GM12878 (cell line): ENCODE data around the gene ADGRB2. TPM values are rescaled to one million over a fixed set of nuclear protein-coding genes. Genes with fewer than 3 reads are reported as not detected.

Source experiments
- ATAC-seq: fragments of 200-7000 bp; cut with Tn5 transposase; 3 replicates; pipeline ENCODE4 v1.9.1; 2020; ENCODE audit warnings: mild to moderate bottlenecking, moderate library complexity
- BruUV-seq: library from RNA; stranded (reverse); fragments of 400-500 nt; replicated peaks from 2 replicates; lab custom pipeline; 2021; lab: Mats Ljungman, UMichigan
- CTCF ChIA-PET: fragments of 300-600 bp; sonication (Branson Sonifier 250); formaldehyde crosslinking; extraction: SDS; loops from one replicate; lab custom pipeline; 2021; ENCODE audit warnings: inconsistent platforms; lab: Yijun Ruan, JAX
- POLR2A ChIA-PET: fragments of 350-600 bp; formaldehyde crosslinking; extraction: SDS; loops from one replicate; lab custom pipeline; 2021; ENCODE audit warnings: inconsistent platforms; lab: Charles Lee
- RAD21 ChIA-PET: fragments of 300-600 bp; sonication (Branson Sonifier 250); formaldehyde crosslinking; loops from one replicate; lab custom pipeline; 2023; ENCODE audit warnings: antibody characterized with exemption; ENCODE audit not compliant: unreplicated experiment; lab: Charles Lee
- SMC1A ChIA-PET: fragments of 300-600 bp; sonication (Branson Sonifier 250); formaldehyde crosslinking; loops from one replicate; lab custom pipeline; 2023; ENCODE audit not compliant: unreplicated experiment, uncharacterized antibody; lab: Charles Lee
- DNase-seq: peaks from one replicate; pipeline ENCODE4 v3.0.0-alpha.2; 2011; ENCODE audit warnings: low read depth, low spot score
- FAIRE-seq: peaks from 3 replicates; lab custom pipeline; 2011; peaks lifted over from hg19 to GRCh38; lab: Jason Lieb, UNC
- H2AFZ ChIP-seq: 2 replicates; pipeline ENCODE4 v1.6.0; 2011; ENCODE audit warnings: low read depth, low read length, control low read depth; ENCODE audit not compliant: control insufficient read depth
- H3K27ac ChIP-seq: 2 replicates; pipeline ENCODE4 v1.5.1; 2011; ENCODE audit warnings: control low read depth; ENCODE audit not compliant: control insufficient read depth, insufficient read depth
- H3K27me3 ChIP-seq, 2 experiments: replicated peaks in 1 of 2; 2 replicates each; pipeline versions ENCODE4 v1.6.0 to v1.6.1; 2011; ENCODE audit warnings: low read length in 1 of 2; ENCODE audit not compliant: control insufficient read depth in 2 of 2, insufficient read depth in 2 of 2
- H3K36me3 ChIP-seq, 2 experiments: 2 replicates each; pipeline ENCODE4 v1.5.1; 2011; ENCODE audit warnings: low read length in 1 of 2; ENCODE audit not compliant: control insufficient read depth in 2 of 2, insufficient read depth in 2 of 2
- H3K4me1 ChIP-seq: 2 replicates; pipeline ENCODE4 v1.6.1; 2011; ENCODE audit warnings: mild to moderate bottlenecking, low read length, moderate library complexity, mixed read lengths; ENCODE audit not compliant: control insufficient read depth, insufficient read depth
- H3K4me2 ChIP-seq: 2 replicates; pipeline ENCODE4 v1.6.0; 2011; ENCODE audit warnings: control low read depth; ENCODE audit not compliant: control insufficient read depth, insufficient read depth
- H3K4me3 ChIP-seq: fragments of 200-600 bp; sonication (generic); 2 replicates; pipeline ENCODE4 v1.5.1; 2016
- H3K79me2 ChIP-seq: 2 replicates; pipeline ENCODE4 v1.6.0; 2011; ENCODE audit warnings: low read length; ENCODE audit not compliant: control insufficient read depth, insufficient read depth
- H3K9ac ChIP-seq: 2 replicates; pipeline ENCODE4 v1.8.0; 2011; ENCODE audit warnings: low read length, control low read depth, mixed read lengths; ENCODE audit not compliant: control insufficient read depth, insufficient read depth
- H3K9me3 ChIP-seq: replicated peaks from 3 replicates; pipeline ENCODE4 v1.5.1; 2011; ENCODE audit warnings: mild to moderate bottlenecking, low read length; ENCODE audit not compliant: control insufficient read depth, insufficient read depth
- H4K20me1 ChIP-seq: 2 replicates; pipeline ENCODE4 v1.6.0; 2011; ENCODE audit not compliant: control insufficient read depth, insufficient read depth
- MTA3 ChIP-seq: IDR thresholded peaks from 2 replicates; pipeline ENCODE4 v1.6.1; 2012; ENCODE audit warnings: low read length, inconsistent platforms, borderline replicate concordance
- WGBS: methylation state at CpG from one replicate; pipeline ENCODE4 v1.1.6; 2016; ENCODE audit warnings: low lambda C conversion rate; ENCODE audit not compliant: insufficient replicate concordance, insufficient coverage; ENCODE audit errors: missing lambda C conversion rate; 5-methylcytosine and 5-hydroxymethylcytosine counted together
- in situ Hi-C: fragments of 300-500 bp; cut with MboI; formaldehyde crosslinking; loops from 9 replicates; pipeline ENCODE4 v1.14.3; 2018; ENCODE audit warnings: mixed read lengths
- intact Hi-C: fragments of 100-400 bp; cut with micrococcal nuclease; formaldehyde crosslinking; loops from one replicate; pipeline ENCODE4 v1.14.2; 2022; ENCODE audit not compliant: unreplicated experiment
- polyA plus RNA-seq, 11 experiments: library from polyadenylated mRNA; depleted of rRNA in 4 of 11; unstranded in 6 of 11; stranded (reverse) in 5 of 11; fragments of >200 nt; fragmentation: Nextera tagmentation in 4 of 11; fragmentation: Illumina TruSeq in 1 of 11; extraction: Ambion mirVana in 4 of 11; extraction: Trizol in 1 of 11; gene quantifications; 1 replicate in 1 of 11; 2 replicates in 10 of 11; pipeline versions ENCODE4 v1.2.1 to v1.2.3, GENCODE V29; 2011 to 2016; ENCODE audit warnings: inconsistent platforms in 2 of 11, missing spikeins in 2 of 11, low read depth in 1 of 11
- total RNA-seq, 4 experiments: library from RNA; depleted of rRNA in 3 of 4; stranded (reverse); fragments of >200 nt in 3 of 4; fragmentation: Illumina TruSeq in 1 of 4; extraction: Trizol in 1 of 4; gene quantifications; 2 replicates each; pipeline versions ENCODE4 v1.2.1 to v1.2.3, GENCODE V29; 2013 to 2021
- TF ChIP-seq, protein P1 (sequence below): IDR thresholded peaks from 2 replicates; pipeline ENCODE4 v1.6.1; 2012; ENCODE audit warnings: low read depth, low read length, improper control_type of control experiment

The ADGRB2 gene
- total and polyA plus RNA-seq, 10 of the 15 experiments (the other 5 are each of a cell fraction or from before 2014, with no cell fraction given), result 0.11 to 0.33 (median 0.18) TPM; not detected in 4

DNA sequence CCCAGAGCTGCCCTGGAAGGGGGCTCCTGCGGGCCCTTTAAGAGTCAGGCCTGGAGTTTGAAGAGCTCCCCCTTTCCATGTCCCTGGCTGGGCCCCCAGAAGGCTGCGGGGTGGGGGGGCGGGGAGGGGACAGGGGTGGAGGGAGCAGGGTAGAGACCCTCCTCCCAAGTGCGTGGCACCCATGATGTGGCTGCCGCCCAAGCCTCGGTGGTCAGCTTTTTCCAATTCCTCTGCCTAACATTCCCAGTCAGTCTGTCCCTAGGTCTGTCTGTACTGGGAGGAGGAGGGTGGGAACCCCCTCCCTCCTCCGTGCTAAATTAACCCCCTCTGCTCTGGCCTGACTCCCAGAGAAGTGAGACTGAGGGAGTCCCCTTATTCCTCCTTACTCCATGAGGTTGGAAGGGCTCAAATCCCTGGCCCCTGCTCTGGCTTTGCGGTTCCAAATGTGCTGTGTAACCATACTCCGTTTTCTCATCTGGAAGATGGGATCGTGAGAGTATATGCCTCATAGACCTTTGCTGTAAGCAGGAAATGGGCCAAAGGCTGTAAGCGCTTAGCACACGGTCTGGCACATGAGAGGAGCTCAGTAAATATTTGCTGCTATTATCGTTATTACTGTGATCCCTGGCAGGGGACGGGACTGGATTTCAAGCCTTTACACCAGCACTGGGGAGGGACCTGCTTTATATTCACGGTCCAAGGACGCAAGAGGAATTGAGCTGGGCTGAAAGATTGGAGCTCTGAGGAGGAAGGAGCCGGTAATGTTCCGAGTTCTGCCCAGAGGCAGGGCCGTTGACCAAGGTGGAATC is 59.7 kb downstream of the ADGRB2 start:
- FAIRE-seq (peak; percentile 54), DNase-seq (no peak), ATAC-seq (peak; percentile 44)
- CTCF ChIA-PET, result interaction anchor here (0.6 to 6.5 kb wide), 29 partner anchors 9 to 310 kb away, joined by 3 to 83 read pairs (median 4); partner anchors contain the start of gene PEF1
- TF ChIP-seq MTA3, result 0 out of 2 replicates have a peak, but pooled peaks have one; percentile 42
- TF ChIP-seq, protein P1, sequence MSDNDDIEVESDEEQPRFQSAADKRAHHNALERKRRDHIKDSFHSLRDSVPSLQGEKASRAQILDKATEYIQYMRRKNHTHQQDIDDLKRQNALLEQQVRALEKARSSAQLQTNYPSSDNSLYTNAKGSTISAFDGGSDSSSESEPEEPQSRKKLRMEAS, result no peak
- H3K36me3 ChIP-seq, result no peaks in the 10 kb centered on the region
- peak overlapping the region; percentile 62 for H3K27ac ChIP-seq
- intact Hi-C loops (loop anchor here (5.0 kb wide), 1 partner anchor 142 kb away; no protein-coding TSS in a partner anchor), in situ Hi-C loops (loop anchor here (5.0 kb wide), 1 partner anchor 37 kb away; no protein-coding TSS in a partner anchor)
- 23% methylated on average over 14 of the region's 19 CpGs for WGBS
- peak overlapping the region; percentile 2; the same call in 1 of the 2 replicates for H3K4me3 ChIP-seq
- H2AFZ ChIP-seq, result peak overlapping the region; percentile 31
- POLR2A ChIA-PET, result interaction anchor here (0.5 to 2.0 kb wide), 9 partner anchors 10 to 237 kb away, joined by 3 to 9 read pairs (median 4); no protein-coding TSS in a partner anchor
- no peaks in the 10 kb centered on the region for H3K9me3 ChIP-seq
- RAD21 ChIA-PET, result interaction anchor here (0.6 to 2.9 kb wide), 20 partner anchors 9 to 229 kb away, joined by 3 to 53 read pairs (median 4); partner anchors contain the start of gene PEF1
- SMC1A ChIA-PET, result interaction anchor here (1.0 to 6.6 kb wide), 13 partner anchors 14 to 228 kb away, joined by 3 to 51 read pairs (median 4); partner anchors contain the start of gene PEF1
- H3K9ac ChIP-seq, result peak overlapping the region; percentile 54
- BruUV-seq, result no TSS peak
- H3K4me1 ChIP-seq, result peaks cover 50% of the 10 kb centered on the region
- H3K4me2 ChIP-seq, result peak overlapping the region; percentile 52; the same call in 1 of the 2 replicates
- no peaks in the 10 kb centered on the region for H4K20me1 ChIP-seq
- H3K79me2 ChIP-seq, result no peaks in the 10 kb centered on the region
- H3K27me3 ChIP-seq, result no peaks in the 10 kb centered on the region
